ENCODE results near the gene PCYT1B.
"Not testable (repeated sequence)": the region's sequence is repeated elsewhere in the genome, so short reads cannot be mapped to it uniquely, and the experiment has no call there.

Gene PCYT1B

DNA sequence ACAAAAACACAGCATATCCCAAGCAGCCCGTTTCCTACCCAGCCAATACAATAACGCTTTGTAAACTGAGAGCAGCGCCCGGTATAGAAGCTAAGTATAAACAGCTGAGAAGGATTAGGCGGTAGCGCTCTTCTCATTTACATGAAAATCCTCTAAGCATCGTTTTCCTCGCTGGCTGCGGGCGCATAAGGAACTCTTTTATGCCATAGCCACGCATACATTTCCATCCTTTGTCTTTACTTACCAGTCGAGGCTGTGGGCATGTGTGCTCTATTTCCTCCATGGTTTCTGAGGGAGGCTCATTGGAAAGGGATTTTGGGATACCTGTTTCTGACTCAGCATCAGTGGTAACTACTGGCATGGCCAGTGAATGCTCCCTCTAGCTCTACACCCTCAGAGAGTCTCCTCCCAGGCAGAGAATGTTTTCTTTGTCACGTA, 383 bp downstream of the PCYT1B start:
- DNase-seq (ENCODE audit: low read depth in 1 of 2, low spot score in 1 of 2) = no peak

DNA sequence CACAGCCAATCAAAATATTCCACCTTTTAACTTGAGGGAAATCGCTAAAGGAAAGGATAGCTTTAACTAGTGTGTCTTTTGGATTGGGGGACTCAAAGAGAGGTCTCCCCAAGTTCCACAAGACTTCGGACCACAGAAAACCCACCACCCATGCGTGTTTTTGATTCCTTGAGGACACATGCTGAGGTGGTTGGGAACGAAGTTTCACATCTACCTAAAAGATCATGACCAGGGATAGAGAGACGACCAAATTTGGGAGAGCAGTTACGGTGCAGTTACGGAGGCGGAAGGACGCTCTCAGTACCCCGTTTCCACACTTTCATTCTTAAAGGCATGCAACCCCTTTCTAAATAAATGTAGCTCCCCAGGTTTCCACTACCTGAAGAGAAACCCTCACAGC, 1.1 kb downstream of the PCYT1B start:
- DNase-seq (ENCODE audit: low read depth in 1 of 2, low spot score in 1 of 2) = no peak

DNA sequence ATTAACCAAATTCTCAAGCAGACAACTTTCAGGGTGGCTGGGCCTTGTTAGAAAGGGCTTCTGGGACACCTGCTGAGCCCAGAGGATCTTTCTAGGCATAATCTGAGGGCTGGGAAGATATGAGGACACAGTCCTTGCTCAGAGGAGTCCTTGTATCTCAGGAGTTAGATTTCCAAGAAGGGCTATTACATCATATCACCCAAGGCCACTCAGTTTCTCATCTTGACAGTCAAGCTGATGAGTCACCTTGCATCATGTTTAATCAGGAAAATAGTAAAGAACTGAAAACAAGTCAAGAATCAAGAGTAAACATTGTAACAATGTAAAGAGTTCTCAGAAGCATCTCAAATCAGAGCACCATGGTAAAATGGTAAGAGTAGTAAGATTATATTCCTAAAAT, 4.0 kb downstream of the PCYT1B start:
- no peak for DNase-seq (ENCODE audit: low read depth in 1 of 2, low spot score in 1 of 2)

DNA sequence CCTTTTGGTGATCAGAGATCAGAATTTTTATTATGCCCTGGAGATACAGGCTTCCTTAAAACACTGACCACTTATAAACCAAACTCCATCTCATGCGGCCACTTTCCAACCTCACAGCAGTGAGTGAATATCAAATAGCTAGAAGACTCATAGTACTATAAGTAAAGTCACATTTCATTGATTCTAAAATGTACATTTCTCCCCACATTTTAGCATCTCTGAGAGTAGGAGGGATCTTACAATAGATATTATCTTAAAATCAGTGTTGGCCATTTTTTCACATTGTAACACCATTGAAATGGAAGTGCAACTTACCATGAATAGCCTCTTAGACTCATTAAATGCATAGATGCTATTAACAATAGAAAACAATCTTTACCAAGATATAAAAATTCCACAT, 17.4 kb downstream of the PCYT1B start:
- no peak for DNase-seq (ENCODE audit: low read depth in 1 of 2, low spot score in 1 of 2)

DNA sequence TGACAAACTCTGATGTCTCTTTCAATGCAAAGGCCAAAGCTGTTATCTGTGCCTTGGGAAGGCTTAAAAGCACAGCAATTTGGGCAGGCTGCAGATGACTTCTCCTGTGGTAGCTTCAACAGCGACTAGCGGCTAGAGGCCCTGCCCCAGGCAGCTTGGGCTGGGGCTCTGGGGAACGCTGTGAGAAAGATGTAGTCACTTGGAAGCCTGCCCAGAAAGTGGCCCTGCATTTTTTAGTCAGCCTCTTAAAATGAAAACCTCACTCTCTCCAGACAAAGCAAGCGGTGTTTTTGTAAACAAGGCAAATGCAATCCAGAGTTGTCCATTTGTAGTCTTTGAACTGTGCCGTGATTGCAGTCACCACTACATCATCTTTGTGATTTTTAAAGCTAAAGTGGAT, 27.5 kb downstream of the PCYT1B start:
- DNase-seq (ENCODE audit: low read depth in 1 of 2, low spot score in 1 of 2) = no peak

DNA sequence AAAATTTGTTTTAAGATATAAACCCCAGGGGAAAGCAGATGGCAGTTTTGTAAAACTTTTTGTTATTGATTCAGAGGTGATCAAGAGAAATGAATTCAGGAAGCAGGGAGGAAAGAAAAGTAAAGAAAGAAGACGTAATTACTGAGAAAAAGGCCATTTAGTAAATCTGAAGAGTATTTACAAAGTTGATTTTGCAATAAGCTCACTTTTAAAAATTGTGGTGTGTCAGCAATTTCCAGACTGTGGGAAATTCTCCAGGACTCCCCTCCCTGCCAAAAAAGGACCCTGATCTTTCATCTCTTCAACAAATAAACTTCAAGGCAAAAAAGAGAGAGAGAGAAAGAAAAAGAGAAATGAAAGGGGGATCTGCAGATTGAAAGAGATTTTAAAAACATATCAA, 36.6 kb downstream of the PCYT1B start:
- DNase-seq (ENCODE audit: low read depth in 1 of 2, low spot score in 1 of 2) = no peak

DNA sequence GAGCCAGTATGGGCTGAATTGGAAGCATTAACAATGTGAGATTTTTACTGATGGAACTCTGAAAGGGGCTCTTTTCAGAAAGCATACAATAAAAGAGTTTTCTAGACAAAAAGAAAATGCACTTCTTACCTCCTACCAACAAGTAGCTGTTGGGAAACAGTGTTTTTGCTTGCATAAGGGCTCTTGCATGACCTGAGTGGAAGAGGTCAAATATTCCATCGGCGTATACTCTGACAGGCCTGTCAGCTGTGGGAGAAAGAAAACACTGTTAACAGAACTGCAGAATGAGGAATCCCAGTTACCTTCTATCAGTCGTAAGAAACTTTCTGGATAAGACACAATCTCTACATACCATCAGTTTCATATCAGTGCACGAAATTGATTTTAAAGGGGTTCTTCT, 39.5 kb downstream of the PCYT1B start:
- DNase-seq (ENCODE audit: low read depth in 1 of 2, low spot score in 1 of 2) = no peak

DNA sequence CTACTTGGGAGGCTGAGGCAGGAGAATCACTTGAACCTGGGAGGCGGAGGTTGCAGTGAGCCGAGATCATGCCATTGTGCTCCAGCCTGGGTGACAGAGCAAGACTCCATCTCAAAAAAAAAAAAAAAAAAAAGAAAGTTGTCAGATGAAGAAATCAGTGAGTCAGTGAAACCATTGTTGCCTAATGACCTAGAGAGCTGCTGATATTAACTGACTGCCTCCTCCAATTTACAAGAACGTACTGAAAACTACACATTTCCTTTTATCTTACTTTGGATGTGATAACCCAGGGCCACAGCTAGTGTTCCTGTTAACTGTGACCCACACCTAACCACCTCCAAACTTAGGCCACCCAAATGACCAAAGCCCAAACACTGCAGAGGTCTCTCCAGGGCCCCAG, 41.2 kb downstream of the PCYT1B start:
- not testable (repeated sequence) for DNase-seq (ENCODE audit: low read depth in 1 of 2, low spot score in 1 of 2)

DNA sequence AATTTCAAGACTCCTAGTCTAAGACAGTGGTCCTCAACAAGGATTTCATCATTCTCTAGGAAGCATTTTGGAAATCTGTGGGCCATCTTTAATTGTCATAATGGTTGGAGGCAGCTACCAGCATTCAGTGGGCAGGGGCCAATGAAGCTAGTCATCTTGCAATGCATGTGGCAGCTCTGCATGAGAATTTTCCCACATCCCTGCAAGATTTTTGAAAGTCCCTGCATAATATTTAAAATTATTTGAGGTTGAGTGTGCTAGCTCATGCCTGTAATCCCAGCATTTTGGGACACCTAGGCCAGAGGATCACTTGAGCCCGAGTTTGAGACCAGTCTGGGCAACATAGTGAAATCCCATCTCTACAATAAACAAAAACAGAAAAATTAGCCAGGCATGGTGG, 44.0 kb downstream of the PCYT1B start:
- DNase-seq (ENCODE audit: low read depth in 1 of 2, low spot score in 1 of 2) = no peak

DNA sequence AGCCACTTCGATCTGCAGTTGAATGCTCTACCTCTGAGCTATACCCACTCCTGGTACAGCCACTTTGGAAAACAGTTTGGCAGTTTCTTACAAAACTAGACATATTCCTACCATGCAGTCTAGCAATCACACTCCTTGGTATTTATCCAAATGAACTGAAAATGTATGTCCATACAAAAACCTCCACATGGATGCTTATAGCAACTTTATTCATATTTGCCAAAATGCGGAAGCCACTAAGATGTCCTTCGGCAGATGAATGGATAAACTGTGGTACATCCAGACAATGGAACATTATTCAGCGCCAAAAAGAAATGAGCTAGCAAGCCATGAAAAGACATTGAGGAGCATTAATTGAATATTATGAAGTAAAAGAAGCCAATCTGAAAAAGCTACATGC, 45.3 kb downstream of the PCYT1B start:
- no peak for DNase-seq (ENCODE audit: low read depth in 1 of 2, low spot score in 1 of 2)

DNA sequence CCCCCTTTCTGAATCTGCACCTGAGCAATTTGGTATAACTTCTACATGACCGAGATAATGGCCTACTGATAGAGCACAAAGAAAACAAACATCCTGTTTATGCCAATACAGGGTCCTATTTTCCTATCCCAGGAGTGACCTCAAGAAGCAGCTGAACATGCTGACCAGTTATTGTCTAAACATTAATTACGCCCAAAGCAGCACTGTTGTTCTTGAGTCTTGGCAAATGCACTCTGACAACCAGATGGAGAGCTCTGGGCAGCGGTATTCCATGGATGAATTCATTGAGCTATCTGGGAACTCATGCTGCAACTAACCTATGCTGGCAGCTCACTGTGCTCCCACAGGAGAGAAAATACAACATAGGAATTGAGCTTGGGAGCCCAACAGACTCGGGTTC, 52.6 kb downstream of the PCYT1B start:
- DNase-seq (ENCODE audit: low read depth in 1 of 2, low spot score in 1 of 2) = no peak

DNA sequence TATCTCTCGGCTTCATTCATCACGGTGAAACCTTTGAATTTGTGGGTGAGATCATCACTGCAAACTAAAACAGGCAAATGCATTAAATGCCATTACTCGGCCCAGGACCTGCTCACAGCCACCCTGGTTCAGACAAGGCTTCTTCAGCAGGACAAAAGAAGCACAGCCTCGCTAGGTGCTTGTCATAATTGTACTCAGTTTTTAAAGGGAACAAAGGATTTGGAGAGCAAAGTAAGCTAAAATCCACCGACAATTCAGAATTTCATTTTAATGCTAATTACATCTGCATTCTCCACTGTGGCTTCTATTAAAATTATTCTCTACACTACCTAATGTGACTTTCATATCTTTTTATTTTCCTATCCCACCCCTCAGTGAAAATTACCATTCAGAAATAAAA, 57.0 kb downstream of the PCYT1B start:
- DNase-seq (ENCODE audit: low read depth in 1 of 2, low spot score in 1 of 2) = no peak

DNA sequence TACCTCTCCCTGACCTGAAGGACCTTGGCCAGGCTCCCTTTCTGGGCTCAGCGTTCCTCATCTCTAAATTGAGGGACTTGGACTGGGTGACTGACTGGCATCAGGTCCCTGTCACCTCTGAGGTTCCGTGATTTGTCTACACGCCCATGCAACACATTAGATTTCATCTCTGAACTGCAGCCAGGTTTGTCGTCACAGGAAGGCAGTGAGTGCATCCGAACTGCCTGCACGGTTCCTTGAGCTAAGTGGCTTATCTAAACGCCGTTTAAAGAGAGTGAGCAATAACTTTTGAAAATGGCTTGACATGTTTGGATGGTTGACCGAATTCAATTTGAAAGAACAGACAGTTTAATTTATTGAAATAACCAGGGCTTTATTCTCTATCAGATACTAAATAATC, 70.1 kb downstream of the PCYT1B start:
- no peak for DNase-seq (ENCODE audit: low read depth in 1 of 2, low spot score in 1 of 2)

DNA sequence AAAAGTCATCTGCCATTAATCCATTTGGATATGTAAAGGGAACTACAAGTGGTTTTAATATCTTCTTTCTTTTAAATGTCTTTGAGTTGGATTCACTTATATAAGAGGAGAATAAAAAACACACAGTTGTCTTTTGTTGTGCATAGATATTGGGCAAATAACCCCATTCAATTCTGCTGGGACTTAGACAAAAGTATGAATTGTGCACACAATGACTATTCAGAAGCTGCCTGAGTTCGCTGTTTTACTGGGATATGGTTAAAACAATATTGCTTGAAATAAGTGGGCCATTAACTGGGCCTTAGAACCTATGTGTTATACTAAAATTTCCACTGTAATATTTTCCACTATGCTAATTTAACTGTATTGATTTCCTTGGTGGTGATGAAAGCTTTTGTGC, 71.7 kb downstream of the PCYT1B start:
- DNase-seq (ENCODE audit: low read depth in 1 of 2, low spot score in 1 of 2) = no peak

DNA sequence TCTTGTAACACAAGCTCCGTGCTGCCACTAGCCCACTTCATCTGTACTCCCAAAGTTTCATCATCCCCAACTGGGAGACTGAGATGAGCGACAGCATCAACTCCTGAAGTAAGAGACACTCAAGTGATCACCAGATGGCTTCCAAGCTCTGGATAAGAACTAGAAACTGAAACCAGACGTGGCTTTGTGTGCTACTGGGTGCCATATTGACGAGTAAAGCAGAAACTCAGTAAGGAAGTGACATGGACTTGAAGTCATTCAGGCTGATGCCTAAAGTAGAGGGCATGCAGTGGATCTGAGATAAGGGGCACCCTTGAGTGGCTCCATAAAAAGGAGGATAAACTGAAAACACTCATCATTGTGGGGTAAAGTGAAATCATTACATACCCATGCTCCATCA, 72.4 kb downstream of the PCYT1B start:
- no peak for DNase-seq (ENCODE audit: low read depth in 1 of 2, low spot score in 1 of 2)

DNA sequence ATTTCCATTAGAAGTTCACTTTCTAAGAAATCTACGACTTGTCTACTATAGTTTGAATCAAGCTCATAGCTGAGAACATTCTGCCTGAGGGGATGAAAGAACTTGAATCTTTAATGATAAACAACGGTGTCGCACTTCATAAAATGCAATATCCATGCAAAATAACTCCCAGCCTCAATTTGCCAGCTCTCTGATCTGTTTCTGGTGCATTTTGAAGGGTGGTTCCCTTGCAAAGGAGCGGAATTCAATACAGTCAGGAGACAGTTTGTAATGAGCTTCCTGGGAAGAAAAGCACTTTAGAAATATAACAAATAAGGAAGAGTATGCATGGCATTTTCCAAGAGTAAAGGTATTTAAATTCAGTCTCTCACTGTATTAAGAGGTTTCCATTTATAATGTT, 80.0 kb downstream of the PCYT1B start:
- no peak for DNase-seq (ENCODE audit: low read depth in 1 of 2, low spot score in 1 of 2)

DNA sequence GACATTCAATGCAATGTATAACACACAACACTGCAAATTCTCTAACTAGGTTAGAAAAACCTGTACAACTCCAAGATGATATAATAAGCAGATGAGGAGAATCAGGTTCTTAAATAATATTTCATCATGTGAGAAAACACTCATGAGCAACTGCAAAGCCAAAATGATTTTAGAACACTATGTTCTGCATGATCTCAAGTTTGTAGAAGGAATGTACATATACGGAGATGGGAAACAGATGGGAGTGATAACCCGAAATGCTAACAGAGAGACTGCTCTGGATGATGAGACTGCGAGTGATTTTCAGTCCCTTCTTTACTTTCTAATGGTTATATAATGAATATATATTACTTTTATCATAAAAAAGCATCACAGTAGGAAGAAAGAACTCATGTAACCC, 80.9 kb downstream of the PCYT1B start:
- DNase-seq (ENCODE audit: low read depth in 1 of 2, low spot score in 1 of 2) = no peak

DNA sequence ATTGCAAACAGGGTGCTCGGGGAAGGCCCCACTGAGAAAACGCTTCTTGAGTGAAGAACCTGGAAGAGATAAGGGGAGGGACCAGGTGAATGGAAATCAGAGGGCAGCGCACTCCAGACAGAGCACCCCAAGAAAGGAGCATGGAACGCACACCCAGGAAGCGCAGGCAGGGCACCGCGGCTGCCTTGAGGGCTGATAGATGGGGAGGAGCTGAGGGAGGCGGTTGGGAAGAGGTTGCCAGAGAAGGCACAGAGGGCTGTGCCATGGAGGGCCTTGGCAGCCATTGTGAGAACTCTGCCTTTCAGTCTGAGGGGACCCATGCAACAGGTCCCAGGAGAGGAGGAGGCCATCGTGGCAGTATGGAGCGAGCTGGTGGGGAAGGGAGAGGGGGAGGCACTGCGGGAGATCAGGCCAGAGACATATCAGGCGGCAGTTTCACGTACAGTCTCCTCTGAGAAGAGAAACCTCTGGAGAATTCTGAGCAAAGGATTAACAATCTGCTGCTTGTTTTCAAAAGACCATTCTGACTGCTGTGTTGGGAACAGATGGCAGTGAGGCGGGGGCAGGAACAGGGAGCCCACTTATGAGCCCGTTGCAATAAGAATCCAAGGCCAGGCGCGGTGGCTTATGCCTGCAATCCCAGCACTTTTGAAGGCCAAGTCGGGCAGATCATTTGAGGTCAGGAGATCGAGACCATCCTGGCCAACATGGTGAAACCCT, 83.7 kb downstream of the PCYT1B start:
- no peak for DNase-seq (ENCODE audit: low read depth in 1 of 2, low spot score in 1 of 2)

DNA sequence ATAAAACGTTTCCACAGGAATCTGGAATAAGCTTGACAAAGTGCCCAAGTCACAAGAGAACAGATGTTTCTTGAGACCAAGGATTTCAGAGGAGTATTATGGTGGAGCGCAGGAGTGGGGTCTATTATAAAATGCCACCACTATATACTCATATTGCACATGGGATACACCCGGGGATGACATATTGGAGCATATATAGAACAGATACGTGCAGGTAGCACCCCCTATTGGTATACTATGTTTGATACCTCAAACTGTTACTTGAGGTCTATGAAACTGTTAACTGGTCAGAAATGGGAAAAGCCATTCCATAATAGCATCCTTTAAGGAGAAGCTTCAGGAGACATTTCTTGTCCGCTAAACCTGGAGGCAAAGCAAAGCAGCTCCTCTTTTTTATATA, 86.0 kb downstream of the PCYT1B start:
- DNase-seq (ENCODE audit: low read depth in 1 of 2, low spot score in 1 of 2) = no peak

DNA sequence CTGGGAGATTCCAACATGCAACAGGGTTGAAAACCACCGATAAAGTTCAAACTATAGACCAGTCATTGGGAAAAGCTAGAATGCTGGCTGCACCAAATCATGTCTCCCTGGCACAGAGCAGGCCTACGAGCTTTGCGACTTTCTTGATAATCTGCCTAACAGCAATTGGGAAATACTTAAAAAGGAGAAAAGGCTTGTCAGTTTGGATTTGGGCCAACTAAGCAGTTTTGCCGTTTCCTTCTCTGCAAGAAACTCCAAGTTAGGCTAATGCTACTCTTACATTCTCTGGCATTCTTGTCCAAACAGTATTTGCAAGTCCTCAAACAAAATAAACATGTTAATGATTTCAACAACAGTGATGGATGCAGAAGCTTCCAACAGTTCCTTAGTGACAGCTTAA, 94.1 kb downstream of the PCYT1B start:
- no peak for DNase-seq (ENCODE audit: low read depth in 1 of 2, low spot score in 1 of 2)

DNA sequence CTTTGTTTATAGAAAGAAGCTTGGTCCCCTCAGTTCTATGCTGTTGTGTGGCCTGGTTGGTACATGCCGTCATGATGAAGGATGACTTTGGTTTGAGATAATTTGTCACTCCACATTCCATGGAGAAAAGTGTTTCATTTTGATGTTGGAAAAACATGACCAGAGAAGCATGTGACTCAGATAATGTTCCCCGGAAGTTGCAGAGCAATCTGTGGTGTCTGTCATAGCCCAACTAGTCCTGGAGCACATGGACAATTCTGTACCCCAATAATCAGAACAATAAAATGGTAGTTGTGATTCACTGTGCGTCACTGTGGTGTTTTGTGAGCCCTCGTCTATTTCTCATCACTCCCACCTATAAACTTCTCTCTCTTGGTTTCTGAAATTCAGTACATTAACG, 97.0 kb downstream of the PCYT1B start:
- no peak for DNase-seq (ENCODE audit: low read depth in 1 of 2, low spot score in 1 of 2)

DNA sequence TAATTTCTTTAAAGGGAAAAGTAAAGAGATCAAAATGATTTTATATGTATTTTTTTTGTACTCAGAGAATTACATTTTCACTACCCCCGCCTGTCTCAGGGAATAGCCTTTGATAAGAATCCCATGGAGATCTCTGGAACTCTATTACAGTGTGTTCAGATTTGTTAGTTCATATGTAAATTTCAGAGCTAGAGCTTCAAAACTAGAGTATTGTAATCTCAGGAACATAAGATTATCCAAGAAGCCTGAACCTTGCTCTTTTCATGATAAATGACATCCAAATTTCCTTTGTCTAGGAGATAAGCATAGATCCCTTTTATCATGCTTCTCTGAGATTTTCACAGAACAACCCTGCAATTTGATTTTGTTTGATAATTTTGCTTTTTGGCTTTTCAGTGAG, 99.2 kb downstream of the PCYT1B start:
- DNase-seq (ENCODE audit: low read depth in 1 of 2, low spot score in 1 of 2) = no peak

DNA sequence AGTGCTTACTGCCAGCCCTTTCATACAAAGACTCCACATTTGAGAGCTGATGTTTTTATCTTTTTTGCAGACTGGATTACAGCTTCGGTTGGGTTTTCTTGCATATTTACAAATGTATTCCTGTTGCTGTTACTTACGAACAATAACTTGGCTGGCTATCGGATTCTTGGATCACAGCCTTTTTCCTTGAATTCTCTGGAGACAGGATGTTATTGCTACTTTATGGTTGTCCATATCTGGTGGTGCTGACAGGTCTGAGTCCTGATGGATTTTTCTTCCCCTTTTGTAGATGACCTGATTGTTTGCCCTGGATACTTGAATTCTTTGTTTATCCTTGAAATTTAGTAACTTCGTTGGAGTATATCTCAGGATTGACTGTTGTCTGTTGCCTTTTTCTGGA, 104.4 kb downstream of the PCYT1B start:
- DNase-seq (ENCODE audit: low read depth in 1 of 2, low spot score in 1 of 2) = no peak

DNA sequence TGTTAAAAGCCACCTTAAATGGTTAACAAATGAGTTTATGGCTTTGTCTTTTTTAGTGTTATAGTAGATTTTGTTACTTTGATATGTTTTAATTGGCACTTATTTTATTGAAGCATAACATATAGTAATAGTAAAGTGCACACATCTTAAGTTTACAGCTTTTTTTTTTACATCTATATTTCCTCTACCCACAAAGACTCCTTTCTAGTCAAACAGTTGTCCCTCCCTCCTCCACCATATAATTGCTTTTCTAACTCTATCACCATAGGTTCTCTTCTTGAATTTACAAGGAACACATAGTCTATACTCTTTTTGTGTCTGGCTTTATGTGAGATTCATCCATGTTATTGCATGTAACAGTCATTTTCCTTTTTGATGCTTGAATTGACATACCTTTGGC, 110.6 kb downstream of the PCYT1B start:
- DNase-seq (ENCODE audit: low read depth in 1 of 2, low spot score in 1 of 2) = no peak

Measured in activated T-helper 1 cell treated with anti-CD3 and anti-CD28 coated beads, Interleukin-2, amount 50 U/mL, for 16 hours (primary cell).